GM18499 (cell line): ENCODE measurements around the gene JAM3.

Experiments used
- ATAC-seq: cut with Tn5 transposase; IDR thresholded peaks from one replicate; pipeline ENCODE4 v1.9.1; 2021; ENCODE audit warnings: moderate number of reproducible peaks; ENCODE audit not compliant: insufficient read depth, unreplicated experiment

JAM3 gene

GRCh38 chr11:134038897-134039470 is 29.9 kb upstream of the JAM3 start:
- no peak for ATAC-seq

- ATAC-seq, result no peak
These were observed 29.0 kb upstream of the JAM3 start for GRCh38 chr11:134039726-134040385.

- ATAC-seq, result no peak
These were observed 28.2 kb upstream of the JAM3 start for GRCh38 chr11:134040386-134041302.

GRCh38 chr11:134041349-134041748 is 27.5 kb upstream of the JAM3 start:
- ATAC-seq, result no peak

GRCh38 chr11:134041791-134042696 is 26.8 kb upstream of the JAM3 start:
- no peak for ATAC-seq

GRCh38 chr11:134043821-134044420 is 25.0 kb upstream of the JAM3 start:
- ATAC-seq, result no peak

GRCh38 chr11:134044514-134045284 is 24.2 kb upstream of the JAM3 start:
- ATAC-seq, result no peak

- no peak for ATAC-seq
These were observed 22.9 kb upstream of the JAM3 start for GRCh38 chr11:134045799-134046635.

GRCh38 chr11:134046681-134047449 is 22.0 kb upstream of the JAM3 start:
- no peak for ATAC-seq

GRCh38 chr11:134047586-134047999 is 21.3 kb upstream of the JAM3 start:
- ATAC-seq, result no peak

GRCh38 chr11:134048028-134048427 is 20.8 kb upstream of the JAM3 start:
- ATAC-seq, result no peak

GRCh38 chr11:134049303-134049702 is 19.6 kb upstream of the JAM3 start:
- ATAC-seq, result no peak

- no peak for ATAC-seq
These were observed 18.1 kb upstream of the JAM3 start for GRCh38 chr11:134050541-134051383.

GRCh38 chr11:134052395-134052987 is 16.4 kb upstream of the JAM3 start:
- ATAC-seq, result no peak

- ATAC-seq, result no peak
These were observed 15.6 kb upstream of the JAM3 start for GRCh38 chr11:134052988-134053945.
